ENCODE measurements around the gene CHD9.
A peak's percentile ranks its signal among the peaks of the same experiment; 100 is the strongest.

Gene CHD9

GRCh38 chr16:53121661-53122060 lies 66.9 kb downstream of the CHD9 start:
- H3K4me3 ChIP-seq (ENCODE audit: low read length) = no peak overlapping the region
- H3K9ac ChIP-seq (ENCODE audit: low read depth, low read length) = no peak overlapping the region
- 89% methylated on average over 1 of the region's 1 CpG for WGBS
- H3K4me1 ChIP-seq (ENCODE audit: insufficient read depth, low read length) = no peaks in the 10 kb centered on the region
- no peaks in the 10 kb centered on the region for H3K9me3 ChIP-seq (ENCODE audit: insufficient read depth, low read depth, low read length)
- H3K27me3 ChIP-seq (ENCODE audit: insufficient read depth, low read length) = no peaks in the 10 kb centered on the region
- H3K36me3 ChIP-seq (ENCODE audit: insufficient read depth, low read length) = no peaks in the 10 kb centered on the region; the same call in 1 of the 2 replicates
- no peak overlapping the region for H3K27ac ChIP-seq (ENCODE audit: low read depth, low read length)

- 99% methylated on average over 3 of the region's 3 CpGs for WGBS
- Histone ChIP-seq H3K4me1 (ENCODE audit: insufficient read depth, low read length) (no peaks in the 10 kb centered on the region), H3K27me3 (ENCODE audit: insufficient read depth, low read length) (no peaks in the 10 kb centered on the region), H3K4me3 (ENCODE audit: low read length) (no peak overlapping the region), H3K9me3 (ENCODE audit: insufficient read depth, low read depth, low read length) (no peaks in the 10 kb centered on the region), H3K27ac (ENCODE audit: low read depth, low read length) (no peak overlapping the region), H3K36me3 (ENCODE audit: insufficient read depth, low read length) (no peaks in the 10 kb centered on the region; the same call in 1 of the 2 replicates), H3K9ac (ENCODE audit: low read depth, low read length) (no peak overlapping the region)
Measured at GRCh38 chr16:53123747-53124146, 69.0 kb downstream of the CHD9 start.

DNA sequence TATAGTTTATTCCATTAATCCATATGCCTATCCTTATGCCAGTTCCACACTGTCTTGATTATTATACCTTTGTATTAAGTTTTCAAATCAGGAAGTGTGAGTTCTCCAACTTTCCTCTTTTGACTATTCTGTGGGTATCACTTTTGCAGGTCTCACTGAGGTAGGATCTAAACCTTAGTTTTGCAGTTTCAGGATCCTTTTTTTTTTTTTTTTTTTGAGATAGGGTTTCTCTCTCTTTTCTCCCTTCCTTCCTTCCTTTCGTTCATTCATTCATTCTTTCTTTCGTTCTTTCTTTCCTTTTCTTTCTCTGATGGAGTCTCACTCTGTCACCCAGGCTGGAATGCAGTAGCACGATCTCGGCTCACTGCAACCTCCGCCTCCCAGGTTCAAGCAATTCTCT lies 71.6 kb downstream of the CHD9 start:
- H3K9me3 ChIP-seq (ENCODE audit: insufficient read depth, low read depth, low read length) = no peaks in the 10 kb centered on the region
- WGBS = 95% methylated on average over 5 of the region's 5 CpGs
- H3K36me3 ChIP-seq (ENCODE audit: insufficient read depth, low read length) = no peaks in the 10 kb centered on the region
- no peaks in the 10 kb centered on the region for H3K27me3 ChIP-seq (ENCODE audit: insufficient read depth, low read length)
- no peak overlapping the region for H3K4me3 ChIP-seq (ENCODE audit: low read length)
- no peak overlapping the region for H3K27ac ChIP-seq (ENCODE audit: low read depth, low read length)
- 0 out of 2 replicates have a peak, but pooled peaks cover 7% of the 10 kb centered on the region for H3K4me1 ChIP-seq (ENCODE audit: insufficient read depth, low read length)
- H3K9ac ChIP-seq (ENCODE audit: low read depth, low read length) = no peak overlapping the region

DNA sequence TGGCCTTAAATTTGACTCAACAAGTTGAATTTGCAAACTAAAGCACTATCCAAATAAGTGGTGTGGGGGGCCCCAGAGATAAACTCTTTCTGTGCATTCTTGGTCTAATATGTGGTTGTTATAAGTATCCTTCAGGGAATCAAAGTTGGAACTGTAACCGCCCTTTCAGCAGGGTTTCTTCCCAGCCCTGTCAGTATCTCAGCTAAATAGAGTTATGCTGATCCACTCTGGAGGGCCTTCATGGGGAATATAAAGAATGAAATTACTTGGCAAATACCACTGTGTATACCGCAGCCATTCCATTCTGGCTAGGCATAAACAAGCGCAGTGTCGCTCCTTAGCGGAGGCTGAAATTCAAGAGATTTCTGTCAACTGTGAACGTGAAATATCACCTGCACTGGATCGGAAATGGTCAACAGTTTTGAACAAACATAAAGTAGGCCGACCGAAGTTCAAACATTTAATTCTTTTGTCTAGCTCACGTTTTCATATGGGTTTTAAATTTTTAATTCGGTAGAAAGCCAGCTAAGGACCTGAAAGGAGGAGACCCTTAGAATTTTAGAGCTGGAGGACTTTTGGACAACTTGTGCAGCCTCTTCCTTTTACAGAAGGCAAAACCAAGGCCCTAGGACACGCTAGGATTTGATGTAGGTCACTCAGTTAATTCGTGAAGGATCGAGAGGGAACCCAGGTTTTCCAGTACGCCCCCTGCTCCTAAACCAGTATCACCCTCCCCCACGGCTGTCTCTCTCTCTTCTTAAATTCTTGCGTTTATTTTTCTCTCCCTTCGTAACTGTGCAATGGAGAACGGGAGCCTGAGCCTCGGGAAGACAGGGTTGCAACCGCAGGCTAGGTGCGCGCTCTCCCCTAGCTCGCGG lies 74.7 kb downstream of the CHD9 start:
- whole genome bisulfite sequencing = 40% methylated on average over 25 of the region's 25 CpGs
- Histone ChIP-seq H3K36me3 (ENCODE audit: insufficient read depth, low read length) (no peaks in the 10 kb centered on the region), H3K27me3 (ENCODE audit: insufficient read depth, low read length) (peaks cover 3% of the 10 kb centered on the region; the same call in 1 of the 2 replicates), H3K4me1 (ENCODE audit: insufficient read depth, low read length) (peaks cover 22% of the 10 kb centered on the region), H3K9me3 (ENCODE audit: insufficient read depth, low read depth, low read length) (no peaks in the 10 kb centered on the region), H3K4me3 (ENCODE audit: low read length) (peak overlapping the region; percentile 95), H3K27ac (ENCODE audit: low read depth, low read length) (peak overlapping the region; percentile 99), H3K9ac (ENCODE audit: low read depth, low read length) (peak overlapping the region; percentile 98)

DNA sequence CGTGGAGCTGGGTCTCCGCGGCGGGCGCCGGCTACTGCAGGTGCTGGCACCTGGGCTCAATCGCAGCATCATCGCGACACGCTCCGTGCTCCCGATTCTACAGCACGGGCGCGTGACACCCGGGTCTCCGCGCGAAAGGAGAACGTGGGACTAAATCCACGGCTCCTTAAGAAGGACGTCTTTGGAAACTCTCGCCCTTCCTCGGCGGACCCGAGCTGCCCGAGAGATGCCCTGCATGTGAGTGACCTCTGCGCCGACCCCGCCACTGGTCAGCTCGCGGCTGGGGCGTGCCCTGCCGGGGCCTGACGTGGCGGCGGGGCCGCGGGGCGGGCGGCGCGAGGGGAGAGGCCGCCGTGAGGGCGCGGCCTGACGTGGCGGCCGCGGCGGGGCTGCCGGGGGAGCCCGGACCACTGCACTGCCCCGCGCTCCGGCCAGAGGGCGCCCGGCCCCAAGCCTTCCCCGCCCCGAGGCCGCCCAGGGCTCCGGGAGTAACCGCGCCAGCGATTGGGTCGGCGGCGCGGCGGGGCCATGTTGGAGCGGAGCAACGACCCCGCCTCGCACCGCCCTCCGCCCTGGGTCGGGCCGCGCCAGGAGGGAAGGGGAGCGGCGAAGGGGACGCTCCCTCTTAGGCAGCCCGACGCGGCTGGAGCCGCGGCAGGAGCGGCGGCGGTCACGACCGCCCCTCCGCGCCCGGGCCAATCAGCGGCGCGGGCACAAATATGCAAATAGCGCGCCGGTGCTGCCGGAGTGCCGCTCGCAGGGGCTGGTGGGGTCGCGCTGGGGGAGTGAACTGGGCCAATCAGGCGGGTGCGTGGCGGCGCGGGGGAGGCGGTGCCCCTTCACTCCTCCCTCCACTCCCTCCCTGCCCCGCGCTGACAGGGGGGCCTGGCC lies 75.6 kb downstream of the CHD9 start:
- peaks cover 3% of the 10 kb centered on the region; the same call in 1 of the 2 replicates for H3K27me3 ChIP-seq (ENCODE audit: insufficient read depth, low read length)
- H3K4me1 ChIP-seq (ENCODE audit: insufficient read depth, low read length) = peaks cover 23% of the 10 kb centered on the region
- peak overlapping the region; percentile 98 for H3K9ac ChIP-seq (ENCODE audit: low read depth, low read length)
- WGBS = under 1% methylated on average over 115 of the region's 115 CpGs
- peak overlapping the region; percentile 95 for H3K4me3 ChIP-seq (ENCODE audit: low read length)
- no peaks in the 10 kb centered on the region for H3K36me3 ChIP-seq (ENCODE audit: insufficient read depth, low read length)
- no peaks in the 10 kb centered on the region for H3K9me3 ChIP-seq (ENCODE audit: insufficient read depth, low read depth, low read length)
- peak overlapping the region; percentile 99 for H3K27ac ChIP-seq (ENCODE audit: low read depth, low read length)

DNA sequence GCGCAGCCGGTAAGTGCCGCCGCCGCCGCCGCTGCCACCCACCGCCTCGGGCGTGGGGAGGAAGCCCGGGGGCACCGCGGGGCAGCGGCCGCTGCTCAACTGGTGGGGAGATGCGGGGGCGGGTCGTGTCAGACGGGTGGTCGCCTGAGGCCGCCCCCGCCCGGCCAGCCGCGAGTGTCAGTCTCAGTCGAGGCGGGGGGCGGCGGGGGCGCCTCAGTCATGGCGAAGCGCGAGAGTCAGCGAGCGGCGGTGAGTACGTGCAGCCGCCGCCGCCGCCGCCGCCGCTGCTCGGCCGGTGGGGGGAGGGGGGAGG lies 76.2 kb downstream of the CHD9 start:
- under 1% methylated on average over 37 of the region's 46 CpGs for WGBS
- peaks cover 23% of the 10 kb centered on the region for H3K4me1 ChIP-seq (ENCODE audit: insufficient read depth, low read length)
- H3K36me3 ChIP-seq (ENCODE audit: insufficient read depth, low read length) = no peaks in the 10 kb centered on the region
- H3K27ac ChIP-seq (ENCODE audit: low read depth, low read length) = peak overlapping the region; percentile 99; the same call in 1 of the 2 replicates
- peak overlapping the region; percentile 95 for H3K4me3 ChIP-seq (ENCODE audit: low read length)
- peak overlapping the region; percentile 98; the same call in 1 of the 2 replicates for H3K9ac ChIP-seq (ENCODE audit: low read depth, low read length)
- H3K27me3 ChIP-seq (ENCODE audit: insufficient read depth, low read length) = peaks cover 3% of the 10 kb centered on the region; the same call in 1 of the 2 replicates
- H3K9me3 ChIP-seq (ENCODE audit: insufficient read depth, low read depth, low read length) = no peaks in the 10 kb centered on the region

- Histone ChIP-seq H3K9ac (ENCODE audit: low read depth, low read length) (peak overlapping the region; percentile 60), H3K4me3 (ENCODE audit: low read length) (peak overlapping the region; percentile 90), H3K4me1 (ENCODE audit: insufficient read depth, low read length) (peaks cover 23% of the 10 kb centered on the region), H3K27me3 (ENCODE audit: insufficient read depth, low read length) (peaks cover 3% of the 10 kb centered on the region; the same call in 1 of the 2 replicates), H3K9me3 (ENCODE audit: insufficient read depth, low read depth, low read length) (no peaks in the 10 kb centered on the region), H3K36me3 (ENCODE audit: insufficient read depth, low read length) (no peaks in the 10 kb centered on the region), H3K27ac (ENCODE audit: low read depth, low read length) (no peak overlapping the region; the same call in 1 of the 2 replicates)
- whole genome bisulfite sequencing = under 1% methylated on average over 73 of the region's 77 CpGs
Measured at GRCh38 chr16:53131363-53132071, 76.7 kb downstream of the CHD9 start.

- peak overlapping the region; percentile 90 for H3K4me3 ChIP-seq (ENCODE audit: low read length)
- WGBS = 76% methylated on average over 5 of the region's 6 CpGs
- no peaks in the 10 kb centered on the region for H3K9me3 ChIP-seq (ENCODE audit: insufficient read depth, low read depth, low read length)
- H3K27me3 ChIP-seq (ENCODE audit: insufficient read depth, low read length) = peaks cover 3% of the 10 kb centered on the region; the same call in 1 of the 2 replicates
- no peak overlapping the region for H3K9ac ChIP-seq (ENCODE audit: low read depth, low read length)
- peaks cover 23% of the 10 kb centered on the region for H3K4me1 ChIP-seq (ENCODE audit: insufficient read depth, low read length)
- H3K27ac ChIP-seq (ENCODE audit: low read depth, low read length) = no peak overlapping the region
- no peaks in the 10 kb centered on the region for H3K36me3 ChIP-seq (ENCODE audit: insufficient read depth, low read length)
Measured at GRCh38 chr16:53132406-53132805, 77.6 kb downstream of the CHD9 start.

GRCh38 chr16:53135329-53135728 lies 80.5 kb downstream of the CHD9 start:
- 94% methylated on average over 1 of the region's 2 CpGs for WGBS
- H3K9ac ChIP-seq (ENCODE audit: low read depth, low read length) = no peak overlapping the region
- H3K9me3 ChIP-seq (ENCODE audit: insufficient read depth, low read depth, low read length) = no peaks in the 10 kb centered on the region
- H3K36me3 ChIP-seq (ENCODE audit: insufficient read depth, low read length) = no peaks in the 10 kb centered on the region
- peaks cover 3% of the 10 kb centered on the region; the same call in 1 of the 2 replicates for H3K27me3 ChIP-seq (ENCODE audit: insufficient read depth, low read length)
- H3K4me3 ChIP-seq (ENCODE audit: low read length) = no peak overlapping the region
- H3K4me1 ChIP-seq (ENCODE audit: insufficient read depth, low read length) = peaks cover 18% of the 10 kb centered on the region
- H3K27ac ChIP-seq (ENCODE audit: low read depth, low read length) = no peak overlapping the region

DNA sequence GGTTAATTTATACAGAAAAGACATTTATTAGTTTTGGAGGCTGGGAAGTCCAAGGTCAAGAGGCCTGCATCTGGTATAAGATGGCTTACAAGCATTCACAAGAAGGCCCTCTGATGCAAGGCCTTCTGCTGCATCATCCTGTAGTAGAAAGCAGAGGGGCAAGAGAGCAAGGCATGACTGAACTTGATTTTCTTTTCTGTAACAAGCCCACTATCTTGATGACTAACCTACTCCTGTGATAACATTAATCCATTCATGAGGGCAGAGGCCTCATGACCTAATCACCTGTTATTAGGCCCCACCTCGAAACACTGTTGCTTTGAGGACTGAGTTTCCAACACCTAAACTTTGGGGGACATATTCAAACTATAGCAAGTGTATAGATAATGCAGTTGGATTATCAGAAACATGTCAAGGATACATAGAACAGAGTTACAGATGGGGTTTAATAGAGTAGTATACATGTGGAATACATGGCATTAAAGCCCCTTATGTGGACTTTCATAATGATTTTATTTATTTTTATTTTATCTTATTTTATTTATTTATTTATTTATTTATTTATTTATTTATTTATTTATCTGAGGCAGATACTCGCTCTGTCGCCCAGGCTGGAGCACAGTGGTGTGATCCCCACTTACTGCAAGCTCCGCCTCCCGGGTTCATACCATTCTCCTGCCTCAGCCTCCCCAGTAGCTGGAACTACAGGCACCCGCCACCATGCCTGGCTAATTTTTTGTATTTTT lies 88.2 kb downstream of the CHD9 start:
- Histone ChIP-seq H3K36me3 (ENCODE audit: insufficient read depth, low read length) (no peaks in the 10 kb centered on the region), H3K9me3 (ENCODE audit: insufficient read depth, low read depth, low read length) (no peaks in the 10 kb centered on the region), H3K4me3 (ENCODE audit: low read length) (no peak overlapping the region), H3K4me1 (ENCODE audit: insufficient read depth, low read length) (peaks cover 3% of the 10 kb centered on the region; the same call in 1 of the 2 replicates), H3K27ac (ENCODE audit: low read depth, low read length) (no peak overlapping the region), H3K9ac (ENCODE audit: low read depth, low read length) (no peak overlapping the region), H3K27me3 (ENCODE audit: insufficient read depth, low read length) (no peaks in the 10 kb centered on the region)
- 95% methylated on average over 6 of the region's 6 CpGs for WGBS
